Brain microvascular endothelial cell (primary cell): ENCODE data around the gene CEP72.

ENCODE experiments used
- DNase-seq: peaks from one replicate; pipeline ENCODE4 v3.0.0-alpha.2; 2020
- H3K27ac ChIP-seq: fragments of 250-450 bp; sonication (Bioruptor Pico); 2 replicates; pipeline ENCODE4 v1.5.1; 2020; ENCODE audit warnings: mild to moderate bottlenecking, moderate library complexity
- H3K27me3 ChIP-seq: fragments of 250-450 bp; sonication (Bioruptor Pico); replicated peaks from 2 replicates; pipeline ENCODE4 v1.5.1; 2020; ENCODE audit warnings: mild to moderate bottlenecking
- H3K36me3 ChIP-seq: fragments of 250-450 bp; sonication (Bioruptor Pico); replicated peaks from 2 replicates; pipeline ENCODE4 v1.5.1; 2020; ENCODE audit warnings: mild to moderate bottlenecking
- H3K4me3 ChIP-seq: 2 replicates; pipeline ENCODE4 v1.5.1; 2011; ENCODE audit warnings: low read depth, mild to moderate bottlenecking, control low read depth, low read length, moderate library complexity
- in situ Hi-C: cut with HindIII; loops from 2 replicates; pipeline ENCODE4 v1.10.0; 2017; ENCODE audit warnings: low sequenced_read_pairs, low pct_ligation_motif_present
- TF ChIP-seq, protein P1 (sequence below): IDR thresholded peaks from 2 replicates; pipeline ENCODE4 v1.5.1; 2011; ENCODE audit warnings: low read depth, mild to moderate bottlenecking, moderate library complexity, low read length, control low read depth, inconsistent platforms; ENCODE audit errors: missing control alignments

Gene CEP72

GRCh38 chr5:582936-583635 is 29.1 kb upstream of the CEP72 start:
- H3K4me3 ChIP-seq: no peak overlapping the region
- H3K36me3 ChIP-seq: no peaks in the 10 kb centered on the region
- H3K27ac ChIP-seq: no peak overlapping the region
- TF ChIP-seq, protein P1, sequence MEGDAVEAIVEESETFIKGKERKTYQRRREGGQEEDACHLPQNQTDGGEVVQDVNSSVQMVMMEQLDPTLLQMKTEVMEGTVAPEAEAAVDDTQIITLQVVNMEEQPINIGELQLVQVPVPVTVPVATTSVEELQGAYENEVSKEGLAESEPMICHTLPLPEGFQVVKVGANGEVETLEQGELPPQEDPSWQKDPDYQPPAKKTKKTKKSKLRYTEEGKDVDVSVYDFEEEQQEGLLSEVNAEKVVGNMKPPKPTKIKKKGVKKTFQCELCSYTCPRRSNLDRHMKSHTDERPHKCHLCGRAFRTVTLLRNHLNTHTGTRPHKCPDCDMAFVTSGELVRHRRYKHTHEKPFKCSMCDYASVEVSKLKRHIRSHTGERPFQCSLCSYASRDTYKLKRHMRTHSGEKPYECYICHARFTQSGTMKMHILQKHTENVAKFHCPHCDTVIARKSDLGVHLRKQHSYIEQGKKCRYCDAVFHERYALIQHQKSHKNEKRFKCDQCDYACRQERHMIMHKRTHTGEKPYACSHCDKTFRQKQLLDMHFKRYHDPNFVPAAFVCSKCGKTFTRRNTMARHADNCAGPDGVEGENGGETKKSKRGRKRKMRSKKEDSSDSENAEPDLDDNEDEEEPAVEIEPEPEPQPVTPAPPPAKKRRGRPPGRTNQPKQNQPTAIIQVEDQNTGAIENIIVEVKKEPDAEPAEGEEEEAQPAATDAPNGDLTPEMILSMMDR: no peak
- in situ Hi-C loops: no loop called here
- H3K27me3 ChIP-seq: peaks cover 9% of the 10 kb centered on the region
- DNase-seq: no peak

DNA sequence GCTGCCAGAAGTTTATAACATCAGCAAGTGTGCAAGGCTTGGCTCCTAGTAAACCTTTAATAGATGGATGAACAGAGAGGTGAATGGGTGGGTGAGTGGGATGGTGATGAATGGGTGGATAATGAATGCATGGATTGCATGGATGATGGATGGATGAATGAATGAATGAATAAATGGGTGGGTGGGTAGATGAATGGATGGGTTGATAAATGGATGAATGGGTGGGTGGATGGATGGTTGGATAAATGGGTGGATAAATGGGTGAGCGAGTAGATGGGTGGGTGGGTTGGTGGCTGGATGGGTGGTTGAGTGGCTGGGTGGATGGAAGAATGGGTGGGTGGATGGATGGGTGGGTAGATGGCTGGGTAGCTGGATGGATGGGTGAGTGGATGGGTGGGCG is 28.5 kb upstream of the CEP72 start:
- Histone ChIP-seq H3K36me3 (no peaks in the 10 kb centered on the region), H3K27ac (no peak overlapping the region), H3K4me3 (no peak overlapping the region), H3K27me3 (peaks cover 9% of the 10 kb centered on the region)
- in situ Hi-C loops: no loop called here
- DNase-seq: no peak
- TF ChIP-seq, protein P1: no peak

- Histone ChIP-seq H3K4me3 (no peak overlapping the region), H3K27ac (no peak overlapping the region), H3K27me3 (peaks cover 9% of the 10 kb centered on the region), H3K36me3 (no peaks in the 10 kb centered on the region)
- TF ChIP-seq, protein P1: no peak
- DNase-seq: no peak
- in situ Hi-C loops: no loop called here
Measured at GRCh38 chr5:584216-584615, 27.9 kb upstream of the CEP72 start.

GRCh38 chr5:584846-585245 is 27.3 kb upstream of the CEP72 start:
- Histone ChIP-seq H3K36me3 (no peaks in the 10 kb centered on the region), H3K27me3 (peaks cover 8% of the 10 kb centered on the region), H3K27ac (no peak overlapping the region), H3K4me3 (no peak overlapping the region)
- in situ Hi-C loops: no loop called here
- TF ChIP-seq, protein P1: no peak
- DNase-seq: no peak

- in situ Hi-C loops: no loop called here
- DNase-seq: no peak
- TF ChIP-seq, protein P1: no peak
- Histone ChIP-seq H3K27me3 (peaks cover 3% of the 10 kb centered on the region), H3K4me3 (no peak overlapping the region), H3K36me3 (no peaks in the 10 kb centered on the region), H3K27ac (no peak overlapping the region)
Measured at GRCh38 chr5:585556-585955, 26.6 kb upstream of the CEP72 start.
